Tibial nerve (tissue), 4 donors: ENCODE results near the gene FGD4.

Experiments used
- CTCF ChIP-seq, 5 experiments: fragments of 200-600 bp in 3 of 5; fragments of 450-650 bp in 2 of 5; sonication (generic) in 3 of 5; IDR thresholded peaks; one replicate each; pipeline ENCODE4 v1.5.1; 2016 to 2019; ENCODE audit warnings: antibody characterized with exemption in 5 of 5, mild to moderate bottlenecking in 3 of 5, moderate library complexity in 2 of 5
- EP300 ChIP-seq, 2 donors: sonication (generic); formaldehyde crosslinking; IDR thresholded peaks; one replicate each; pipeline ENCODE4 v1.6.1; 2017; ENCODE audit warnings: antibody characterized with exemption in 2 of 2, mild to moderate bottlenecking in 1 of 2

GRCh38 chr12:32627976-32628375, 228.6 kb downstream of the FGD4 start:
- TF ChIP-seq EP300 (IDR thresholded peaks at IDR 0.05): no peak
- no peak for TF ChIP-seq CTCF (IDR thresholded peaks at IDR 0.05)
